Fibroblast of skin of right biceps (primary cell): ENCODE measurements around the gene TIMM13.
"Not testable (repeated sequence)": the region's sequence is repeated elsewhere in the genome, so short reads cannot be mapped to it uniquely, and the experiment has no call there.

Experiments
- DNase-seq: peaks from one replicate; pipeline ENCODE4 v3.0.0-alpha.2; 2013

Gene TIMM13

GRCh38 chr19:2429917-2430535 lies 2.6 kb upstream of the TIMM13 start:
- DNase-seq = no peak

- DNase-seq = no peak
Observed at GRCh38 chr19:2428756-2429711, 1.6 kb upstream of the TIMM13 start.

GRCh38 chr19:2428321-2428690 lies 920 bp upstream of the TIMM13 start:
- peak; percentile 19 for DNase-seq

GRCh38 chr19:2426611-2427428 lies 566 bp downstream of the TIMM13 start:
- peak; percentile 46 for DNase-seq

- no peak for DNase-seq
Observed at GRCh38 chr19:2425622-2426581, 1.5 kb downstream of the TIMM13 start.

GRCh38 chr19:2424686-2425621 lies 2.4 kb downstream of the TIMM13 start:
- DNase-seq = peak; percentile 82

- no peak for DNase-seq
Observed at GRCh38 chr19:2423915-2424685, 3.3 kb downstream of the TIMM13 start.

GRCh38 chr19:2423071-2423914 lies 4.1 kb downstream of the TIMM13 start:
- DNase-seq = no peak

GRCh38 chr19:2421581-2422306 lies 5.6 kb downstream of the TIMM13 start:
- DNase-seq = no peak

- no peak for DNase-seq
Observed at GRCh38 chr19:2420490-2420889, 6.9 kb downstream of the TIMM13 start.

- DNase-seq = no peak
Observed at GRCh38 chr19:2419754-2420153, 7.6 kb downstream of the TIMM13 start.

- no peak for DNase-seq
Observed at GRCh38 chr19:2417881-2418406, 9.4 kb downstream of the TIMM13 start.

- DNase-seq = not testable (repeated sequence)
Observed at GRCh38 chr19:2417436-2417835, 9.9 kb downstream of the TIMM13 start.

GRCh38 chr19:2416321-2417097 lies 10.9 kb downstream of the TIMM13 start:
- no peak for DNase-seq

GRCh38 chr19:2415973-2416319 lies 11.4 kb downstream of the TIMM13 start:
- no peak for DNase-seq

- DNase-seq = no peak
Observed at GRCh38 chr19:2415281-2415972, 12.0 kb downstream of the TIMM13 start.

GRCh38 chr19:2413629-2414028 lies 13.8 kb downstream of the TIMM13 start:
- no peak for DNase-seq
